Measurements from ENCODE around the gene GMPR.

Gene GMPR

GRCh38 chr6:16227048-16227562 lies 11.3 kb upstream of the GMPR start:
- TF ChIP-seq POU6F1 (CRISPR knock-in tag; IDR thresholded peaks at IDR 0.05; ENCODE audit: borderline replicate concordance, low read depth) (no peak), ZNF70 (CRISPR knock-in tag; IDR thresholded peaks at IDR 0.05) (no peak), SNAI2 (CRISPR knock-in tag; IDR thresholded peaks at IDR 0.05) (no peak), PPARA (CRISPR knock-in tag; IDR thresholded peaks at IDR 0.05; ENCODE audit: borderline replicate concordance) (no peak), PATZ1 (CRISPR knock-in tag; IDR thresholded peaks at IDR 0.05; ENCODE audit: borderline replicate concordance) (no peak), OSR1 (CRISPR knock-in tag; IDR thresholded peaks at IDR 0.05) (no peak), GLIS3 (CRISPR knock-in tag; IDR thresholded peaks at IDR 0.05) (no peak), ZFP30 (CRISPR knock-in tag; IDR thresholded peaks at IDR 0.05) (no peak), CSDC2 (CRISPR knock-in tag; IDR thresholded peaks at IDR 0.05) (no peak), CREB5 (CRISPR knock-in tag; IDR thresholded peaks at IDR 0.05; ENCODE audit: low read depth) (no peak), ZNF8 (CRISPR knock-in tag; IDR thresholded peaks at IDR 0.05) (no peak), ESRRG (CRISPR knock-in tag; IDR thresholded peaks at IDR 0.05) (no peak), TOX (CRISPR knock-in tag; IDR thresholded peaks at IDR 0.05; ENCODE audit: borderline replicate concordance) (no peak), ISL1 (CRISPR knock-in tag; IDR thresholded peaks at IDR 0.05) (no peak), ZNF565 (CRISPR knock-in tag; conservative IDR thresholded peaks at IDR 0.05; ENCODE audit: low read depth) (no peak), TCF4 (CRISPR knock-in tag; IDR thresholded peaks at IDR 0.05; ENCODE audit: borderline replicate concordance) (no peak)
- ATAC-seq, result no peak

- ATAC-seq, result no peak
- TF ChIP-seq TOX (CRISPR knock-in tag; IDR thresholded peaks at IDR 0.05; ENCODE audit: borderline replicate concordance), result no peak
- TF ChIP-seq ESRRG (CRISPR knock-in tag; IDR thresholded peaks at IDR 0.05), result no peak
- TF ChIP-seq ISL1 (CRISPR knock-in tag; IDR thresholded peaks at IDR 0.05), result no peak
- TF ChIP-seq BACH2 (CRISPR knock-in tag; IDR thresholded peaks at IDR 0.05; ENCODE audit: borderline replicate concordance), result no peak
- TF ChIP-seq RARB (CRISPR knock-in tag; IDR thresholded peaks at IDR 0.05), result no peak
- no peak for TF ChIP-seq TSHZ2 (CRISPR knock-in tag; IDR thresholded peaks at IDR 0.05)
- TF ChIP-seq ZFP30 (CRISPR knock-in tag; IDR thresholded peaks at IDR 0.05), result no peak
These were observed 10.8 kb upstream of the GMPR start for GRCh38 chr6:16227605-16228004.

GRCh38 chr6:16228043-16228442 lies 10.3 kb upstream of the GMPR start:
- ATAC-seq, result no peak
- no peak for TF ChIP-seq ZFP3 (CRISPR knock-in tag; IDR thresholded peaks at IDR 0.05)
- TF ChIP-seq TSHZ2 (CRISPR knock-in tag; IDR thresholded peaks at IDR 0.05), result no peak
- no peak for TF ChIP-seq OSR1 (CRISPR knock-in tag; IDR thresholded peaks at IDR 0.05)
- TF ChIP-seq CSRNP3 (CRISPR knock-in tag; IDR thresholded peaks at IDR 0.05), result no peak
- TF ChIP-seq ARNTL (CRISPR knock-in tag; IDR thresholded peaks at IDR 0.05; ENCODE audit: borderline replicate concordance, low read depth), result no peak
- no peak for TF ChIP-seq TOX (CRISPR knock-in tag; IDR thresholded peaks at IDR 0.05; ENCODE audit: borderline replicate concordance)
- TF ChIP-seq GLIS3 (CRISPR knock-in tag; IDR thresholded peaks at IDR 0.05), result no peak
- no peak for TF ChIP-seq TCF4 (CRISPR knock-in tag; IDR thresholded peaks at IDR 0.05; ENCODE audit: borderline replicate concordance)
- TF ChIP-seq ZNF8 (CRISPR knock-in tag; IDR thresholded peaks at IDR 0.05), result no peak
- TF ChIP-seq ZNF565 (CRISPR knock-in tag; conservative IDR thresholded peaks at IDR 0.05; ENCODE audit: low read depth), result no peak
- no peak for TF ChIP-seq RARB (CRISPR knock-in tag; IDR thresholded peaks at IDR 0.05)
- no peak for TF ChIP-seq ESRRG (CRISPR knock-in tag; IDR thresholded peaks at IDR 0.05)
- no peak for TF ChIP-seq ZC3H10 (CRISPR knock-in tag; IDR thresholded peaks at IDR 0.05)
- TF ChIP-seq PATZ1 (CRISPR knock-in tag; IDR thresholded peaks at IDR 0.05; ENCODE audit: borderline replicate concordance), result no peak
- no peak for TF ChIP-seq ZNF70 (CRISPR knock-in tag; IDR thresholded peaks at IDR 0.05)
- TF ChIP-seq ZFP30 (CRISPR knock-in tag; IDR thresholded peaks at IDR 0.05), result no peak
- TF ChIP-seq PPARA (CRISPR knock-in tag; IDR thresholded peaks at IDR 0.05; ENCODE audit: borderline replicate concordance), result no peak
